ENCODE measurements around the gene MDGA2.

Gene MDGA2

GRCh38 chr14:47619392-47619791 lies 56.0 kb downstream of the MDGA2 start:
- no peak for DNase-seq (ENCODE audit: low read depth)

- DNase-seq (ENCODE audit: low read depth): no peak
Observed at GRCh38 chr14:47606566-47606965, 68.8 kb downstream of the MDGA2 start.

DNA sequence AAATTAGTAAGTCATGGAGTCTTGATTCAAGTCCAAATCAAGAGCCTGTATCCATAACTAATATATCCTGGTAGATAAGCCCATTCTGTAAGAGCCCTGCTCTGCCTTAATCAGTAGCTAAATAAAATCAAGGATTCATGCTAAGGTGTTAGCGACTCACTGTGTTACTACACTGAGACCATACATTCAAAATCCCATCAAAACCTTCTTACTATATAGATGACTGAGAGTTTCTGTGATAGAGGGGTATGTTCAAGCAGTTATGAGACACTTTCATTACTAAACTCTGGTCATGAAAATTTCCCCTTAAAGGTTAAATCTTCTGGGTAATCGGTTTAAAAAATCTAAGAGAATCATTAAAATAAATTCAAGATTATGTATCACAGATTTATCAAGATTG lies 78.5 kb downstream of the MDGA2 start:
- no peak for DNase-seq (ENCODE audit: low read depth)

- DNase-seq (ENCODE audit: low read depth): no peak
Observed at GRCh38 chr14:47596232-47596631, 79.2 kb downstream of the MDGA2 start.

- no peak for DNase-seq (ENCODE audit: low read depth)
Observed at GRCh38 chr14:47595552-47595951, 79.9 kb downstream of the MDGA2 start.

DNA sequence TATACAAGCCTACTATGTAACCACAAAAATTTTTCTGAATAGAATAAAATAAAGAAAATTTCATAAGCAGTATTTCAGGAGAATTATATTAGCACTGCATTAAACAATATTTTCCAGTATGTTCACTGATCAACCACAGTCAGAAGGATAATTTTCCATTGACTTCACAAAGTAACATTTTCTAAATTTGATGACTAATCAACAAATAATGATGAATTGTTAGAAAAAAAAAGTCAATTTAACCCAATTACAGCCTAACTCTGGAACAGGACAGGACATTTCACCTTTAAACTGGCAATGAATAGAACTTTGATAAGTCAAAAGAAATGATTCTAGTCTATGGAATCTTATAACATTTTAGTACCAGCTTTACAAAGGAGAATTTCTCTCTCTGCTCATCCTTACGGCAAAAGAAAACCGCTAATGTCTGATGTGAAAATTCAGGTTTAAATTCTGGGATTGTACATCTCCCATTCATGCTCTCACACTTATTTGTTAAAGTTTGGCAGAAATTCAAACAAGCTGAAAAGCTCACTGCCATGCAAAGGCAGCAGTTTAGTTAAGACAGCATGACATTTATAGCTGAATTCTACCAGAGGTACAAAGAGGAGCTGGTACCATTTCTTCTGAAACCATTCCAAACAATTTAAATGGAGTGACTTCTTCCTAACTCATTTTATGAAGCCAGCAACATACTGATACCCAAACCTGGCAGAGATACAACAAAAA lies 84.5 kb downstream of the MDGA2 start:
- no peak for DNase-seq (ENCODE audit: low read depth)

DNA sequence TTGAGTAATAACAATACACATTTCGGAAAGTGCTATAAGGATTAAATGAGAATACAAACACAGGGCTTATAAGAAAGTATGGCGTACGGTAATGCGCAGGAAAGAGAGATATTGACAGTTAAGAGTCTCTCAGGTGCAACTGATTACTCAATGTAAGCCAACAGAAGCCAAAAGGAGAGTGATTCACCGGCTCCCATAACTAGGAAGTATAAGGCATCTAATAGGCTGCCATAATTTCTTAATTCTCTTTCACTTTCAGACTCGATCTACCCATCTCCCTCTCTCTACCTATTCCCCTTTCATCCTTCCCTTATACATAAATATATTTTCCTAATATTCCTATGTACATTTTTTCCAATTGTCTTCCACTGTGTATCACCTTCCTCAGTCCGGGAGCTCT lies 90.0 kb downstream of the MDGA2 start:
- no peak for DNase-seq (ENCODE audit: low read depth)

DNA sequence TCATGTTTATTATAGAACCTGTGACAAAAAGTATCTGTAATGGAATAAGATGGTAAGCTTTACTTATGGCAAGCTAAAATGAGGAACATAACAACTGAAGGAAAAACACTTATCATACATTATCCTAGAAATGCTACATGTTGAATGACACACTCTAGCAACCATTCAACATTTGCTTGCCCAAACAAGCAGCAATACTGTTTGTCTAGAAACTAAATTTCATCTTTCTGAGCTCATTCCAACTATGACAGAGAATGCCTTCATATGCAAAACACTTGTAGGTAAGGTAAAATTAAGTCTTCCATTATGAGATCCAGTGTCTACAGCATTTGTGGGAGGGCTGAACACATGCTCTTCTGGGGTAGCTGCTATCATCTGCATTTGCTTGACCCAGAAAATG lies 108.1 kb downstream of the MDGA2 start:
- DNase-seq (ENCODE audit: low read depth): no peak

- DNase-seq (ENCODE audit: low read depth): no peak
Observed at GRCh38 chr14:47557894-47558293, 117.5 kb downstream of the MDGA2 start.

DNA sequence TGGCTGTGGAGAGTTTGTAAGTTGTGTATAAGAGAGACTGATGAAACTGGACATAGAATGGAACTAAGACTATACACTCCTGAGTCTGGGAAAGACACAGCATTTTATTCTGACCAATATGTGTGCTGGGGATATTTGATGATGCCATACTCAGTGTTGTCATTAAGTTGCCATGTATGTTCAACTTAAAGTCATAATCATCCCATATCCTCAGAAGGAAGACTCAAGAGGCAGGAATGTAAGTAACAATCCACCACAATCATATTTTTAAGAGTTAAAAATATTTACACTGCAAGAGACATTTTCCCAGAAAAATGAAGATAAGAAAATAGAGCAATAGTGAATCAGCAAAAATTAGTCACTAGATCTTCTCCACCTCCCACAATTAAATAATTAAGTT lies 120.1 kb downstream of the MDGA2 start:
- no peak for DNase-seq (ENCODE audit: low read depth)

GRCh38 chr14:47549886-47550285 lies 125.5 kb downstream of the MDGA2 start:
- DNase-seq (ENCODE audit: low read depth): no peak

GRCh38 chr14:47543459-47543858 lies 131.9 kb downstream of the MDGA2 start:
- no peak for DNase-seq (ENCODE audit: low read depth)

GRCh38 chr14:47541662-47542061 lies 133.7 kb downstream of the MDGA2 start:
- DNase-seq (ENCODE audit: low read depth): no peak

GRCh38 chr14:47539031-47539461 lies 136.4 kb downstream of the MDGA2 start:
- DNase-seq (ENCODE audit: low read depth): no peak

DNA sequence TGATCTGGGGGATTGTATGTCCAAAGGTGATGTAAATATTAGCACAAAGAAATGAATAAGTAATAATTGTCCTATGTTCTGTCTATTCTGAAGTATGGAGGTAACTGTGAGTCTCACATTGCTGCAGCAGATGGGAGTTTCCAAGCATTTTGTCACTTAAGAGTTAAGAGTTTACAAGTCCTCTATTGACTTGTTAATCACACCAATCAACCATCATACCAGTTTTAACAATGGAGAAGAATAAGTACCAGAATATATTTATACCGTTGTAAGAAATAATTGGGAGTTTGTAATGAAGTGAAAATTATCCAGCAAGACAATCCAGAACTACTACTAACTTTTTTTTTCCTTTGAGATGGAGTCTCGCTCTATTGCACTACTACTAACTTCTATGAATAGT lies 139.1 kb downstream of the MDGA2 start:
- no peak for DNase-seq (ENCODE audit: low read depth)

GRCh38 chr14:47526591-47527244 lies 148.7 kb downstream of the MDGA2 start:
- no peak for DNase-seq (ENCODE audit: low read depth)

DNA sequence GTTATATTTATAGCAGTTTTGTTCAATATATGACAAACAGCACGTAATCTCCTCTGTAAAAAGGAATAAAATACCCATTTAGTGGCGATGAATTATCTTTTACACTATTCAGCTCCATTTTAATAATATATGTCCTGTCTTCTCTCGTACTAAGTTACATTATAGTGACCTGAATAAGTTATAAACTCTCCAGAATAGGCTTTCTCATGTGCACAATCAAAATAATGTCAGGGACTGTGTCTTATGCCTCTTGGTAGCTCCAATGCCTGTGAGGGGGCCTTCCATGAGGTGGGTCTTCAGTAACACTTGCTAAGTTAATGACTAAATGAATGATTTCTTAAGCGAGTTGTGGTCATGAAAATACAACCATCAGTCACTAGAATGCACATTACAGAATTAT lies 150.9 kb downstream of the MDGA2 start:
- DNase-seq (ENCODE audit: low read depth): no peak

GRCh38 chr14:47520382-47520781 lies 155.0 kb downstream of the MDGA2 start:
- no peak for DNase-seq (ENCODE audit: low read depth)

GRCh38 chr14:47511829-47512228 lies 163.6 kb downstream of the MDGA2 start:
- DNase-seq (ENCODE audit: low read depth): no peak

DNA sequence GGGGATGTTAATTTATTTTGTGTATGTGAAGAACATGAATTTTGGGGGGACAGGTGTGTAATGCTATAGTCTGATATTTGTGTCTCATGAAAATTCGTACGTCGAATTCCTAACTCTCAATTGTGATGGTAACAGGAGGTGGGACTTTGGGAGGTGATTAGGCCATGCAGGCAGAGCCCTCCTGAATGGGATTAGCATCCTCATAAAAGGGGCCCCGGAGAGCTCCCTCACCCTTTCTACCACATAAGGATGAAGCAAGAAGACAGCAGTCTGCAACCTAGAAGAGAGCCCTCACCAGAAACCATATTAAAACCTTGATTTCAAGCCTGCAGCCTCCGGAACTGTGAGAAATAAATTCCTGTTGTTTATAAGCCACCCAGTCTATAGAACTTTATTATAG lies 165.4 kb downstream of the MDGA2 start:
- DNase-seq (ENCODE audit: low read depth): no peak

DNA sequence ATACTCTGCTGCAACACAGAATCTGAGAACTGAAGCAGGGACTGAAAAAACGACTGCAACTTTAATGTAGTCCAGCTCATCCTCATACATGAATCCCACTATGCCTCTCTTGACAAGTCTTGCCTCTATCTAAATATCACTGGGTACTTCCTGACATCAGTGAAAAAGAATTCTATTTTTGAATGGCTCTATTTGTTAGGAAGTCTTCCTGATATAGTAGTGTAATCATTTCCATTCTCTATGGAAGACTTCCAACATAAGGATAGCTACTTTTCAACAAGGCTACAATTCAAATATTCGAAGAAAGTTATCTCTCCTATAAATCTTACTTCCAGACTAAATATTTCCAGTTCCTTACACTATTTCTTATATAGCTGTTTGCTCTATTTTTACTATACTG lies 167.5 kb downstream of the MDGA2 start:
- DNase-seq (ENCODE audit: low read depth): no peak

- DNase-seq (ENCODE audit: low read depth): no peak
Observed at GRCh38 chr14:47500369-47500768, 175.0 kb downstream of the MDGA2 start.

- no peak for DNase-seq (ENCODE audit: low read depth)
Observed at GRCh38 chr14:47490766-47491165, 184.6 kb downstream of the MDGA2 start.

- DNase-seq (ENCODE audit: low read depth): no peak
Observed at GRCh38 chr14:47490353-47490752, 185.1 kb downstream of the MDGA2 start.
